Naive thymus-derived CD4-positive, alpha-beta T cell (primary cell): Measurements from ENCODE around the gene EFCAB9. TPM values are rescaled to one million over a fixed set of nuclear protein-coding genes. Genes with fewer than 3 reads are reported as not detected.
"Not testable (repeated sequence)": the region's sequence is repeated elsewhere in the genome, so short reads cannot be mapped to it uniquely, and the experiment has no call there.

Source experiments
- ATAC-seq: fragments of 150-1000 bp; cut with Tn5 transposase; 2 replicates; pipeline ENCODE4 v1.10.0; 2021; ENCODE audit warnings: mild to moderate bottlenecking, moderate library complexity
- CTCF ChIA-PET: fragments of 350-600 bp; sonication (Branson Sonifier 250); formaldehyde crosslinking; loops from one replicate; lab custom pipeline; 2021; ENCODE audit warnings: antibody characterized with exemption; lab: Charles Lee
- POLR2A ChIA-PET: fragments of 350-600 bp; sonication (Branson Sonifier 250); formaldehyde crosslinking; loops from one replicate; lab custom pipeline; 2021; ENCODE audit warnings: antibody characterized with exemption, inconsistent platforms; lab: Charles Lee
- DNase-seq, 9 donors: peaks; one replicate each; pipeline versions ENCODE4 v3.0.0 to v3.0.0-alpha.2; 2020 to 2022; ENCODE audit warnings: mixed read lengths in 1 of 9
- H3K27ac ChIP-seq: one replicate; pipeline ENCODE4 v1.7.0; 2013; ENCODE audit warnings: mild to moderate bottlenecking, low read depth, low read length, moderate library complexity
- H3K27me3 ChIP-seq, 2 donors: one replicate each; pipeline ENCODE4 v1.7.0; 2013; ENCODE audit warnings: low read length in 2 of 2, mild to moderate bottlenecking in 2 of 2, moderate library complexity in 2 of 2; ENCODE audit not compliant: control insufficient read depth in 2 of 2, insufficient read depth in 2 of 2
- H3K36me3 ChIP-seq, 3 experiments: 1 replicate in 2 of 3; 2 replicates in 1 of 3; pipeline ENCODE4 v1.7.0; 2013; ENCODE audit warnings: low read length in 3 of 3, mild to moderate bottlenecking in 3 of 3, moderate library complexity in 1 of 3; ENCODE audit not compliant: insufficient read depth in 3 of 3, control insufficient read depth in 2 of 3
- H3K4me1 ChIP-seq, 2 donors: one replicate each; pipeline ENCODE4 v1.7.0; 2013; ENCODE audit warnings: low read length in 2 of 2, mild to moderate bottlenecking in 2 of 2, moderate library complexity in 1 of 2; ENCODE audit not compliant: control insufficient read depth in 2 of 2, insufficient read depth in 2 of 2
- H3K4me3 ChIP-seq: 2 replicates; pipeline ENCODE4 v1.7.0; 2013; ENCODE audit warnings: mild to moderate bottlenecking, low read length
- H3K9me3 ChIP-seq, 3 experiments: 1 replicate in 2 of 3; 2 replicates in 1 of 3; pipeline ENCODE4 v1.7.0; 2013; ENCODE audit warnings: low read length in 3 of 3; ENCODE audit not compliant: control insufficient read depth in 2 of 3
- H3K27ac Mint-ChIP-seq, 9 donors: one replicate each; pipeline ENCODE4 v1.8.0; 2020 to 2022; ENCODE audit warnings: mixed read lengths in 9 of 9, mild to moderate bottlenecking in 8 of 9, moderate library complexity in 5 of 9, inconsistent platforms in 2 of 9
- H3K27me3 Mint-ChIP-seq, 5 donors: one replicate each; pipeline ENCODE4 v1.8.0; 2021 to 2022; ENCODE audit warnings: mixed read lengths in 5 of 5, mild to moderate bottlenecking in 1 of 5
- H3K36me3 Mint-ChIP-seq, 5 donors: one replicate each; pipeline ENCODE4 v1.8.0; 2020 to 2022; ENCODE audit warnings: mixed read lengths in 5 of 5, mild to moderate bottlenecking in 3 of 5, inconsistent platforms in 1 of 5
- H3K4me1 Mint-ChIP-seq, 7 donors: one replicate each; pipeline ENCODE4 v1.8.0; 2020 to 2022; ENCODE audit warnings: mixed read lengths in 7 of 7, mild to moderate bottlenecking in 3 of 7, inconsistent platforms in 1 of 7
- H3K4me3 Mint-ChIP-seq, 10 donors: one replicate each; pipeline ENCODE4 v1.8.0; 2020 to 2022; ENCODE audit warnings: mild to moderate bottlenecking in 10 of 10, mixed read lengths in 10 of 10, moderate library complexity in 6 of 10, inconsistent platforms in 2 of 10
- H3K9me3 Mint-ChIP-seq, 11 donors: one replicate each; pipeline ENCODE4 v1.8.0; 2020 to 2022; ENCODE audit warnings: mixed read lengths in 11 of 11, mild to moderate bottlenecking in 4 of 11, inconsistent platforms in 1 of 11, moderate library complexity in 1 of 11
- intact Hi-C, 2 donors: fragments of 100-400 bp; cut with micrococcal nuclease; formaldehyde crosslinking; loops; one replicate each; pipeline ENCODE4 v1.15.1; 2023
- polyA plus RNA-seq, 2 donors: library from polyadenylated mRNA; unstranded; fragments of 300-500 nt; fragmentation: Illumina TruSeq; gene quantifications; one replicate each; pipeline ENCODE4 v1.2.3, GENCODE V29; 2021
- total RNA-seq, 6 experiments: library from RNA in 5 of 6; stranded (reverse) in 5 of 6; gene quantifications; 1 replicate in 5 of 6; 2 replicates in 1 of 6; pipeline ENCODE4 v1.2.3 and lab custom pipeline; 2021 to 2026

EFCAB9 gene
- total and polyA plus RNA-seq, 7 experiments from 2014 or later, result not detected

DNA sequence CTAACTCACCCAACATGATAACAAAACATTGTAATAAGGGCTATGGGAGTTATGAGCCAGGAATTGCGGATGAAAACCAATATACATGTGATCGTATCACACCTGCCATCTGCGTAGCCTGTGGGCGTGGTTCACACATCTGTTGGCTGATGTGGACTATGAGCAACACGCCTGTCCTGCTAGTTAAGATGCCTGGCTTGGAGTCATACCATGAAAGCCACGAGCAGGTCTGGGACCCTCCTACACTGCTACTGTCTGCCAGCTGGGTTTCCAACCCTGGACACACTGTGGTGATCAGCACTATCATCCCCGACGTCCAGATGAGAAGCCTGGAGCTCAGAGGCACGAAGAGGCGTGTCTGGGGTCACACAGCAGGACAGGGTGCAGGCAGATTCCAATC, 46.1 kb upstream of the EFCAB9 start:
- Mint-ChIP-seq H3K27me3 (no peaks in the 10 kb centered on the region), H3K9me3 (no peaks in the 10 kb centered on the region), H3K27ac (peak overlapping the region in 8 of 9 donors; percentile 40 to 87 (median 72)), H3K36me3 (peaks cover 6 to 27% (median 13%) of the 10 kb centered on the region in 5 donors), H3K4me1 (peaks cover 65 to 94% (median 77%) of the 10 kb centered on the region in 7 donors), H3K4me3 (peak overlapping the region in 2 of 10 donors; percentile 29 to 31)
- intact Hi-C loops, result no loop called here
- Histone ChIP-seq H3K4me1 (peaks cover 50 to 89% of the 10 kb centered on the region in 2 donors), H3K27ac (peak overlapping the region; percentile 5), H3K4me3 (no peak overlapping the region), H3K9me3 (no peaks in the 10 kb centered on the region), H3K36me3 (peaks cover 4 to 60% (median 11%) of the 10 kb centered on the region in 3 experiments), H3K27me3 (no peaks in the 10 kb centered on the region)
- ChIA-PET POLR2A (no interaction called here), CTCF (interaction anchor here (0.7 to 1.0 kb wide), 2 partner anchors 39 to 41 kb away, joined by 3 read pairs; no protein-coding TSS in a partner anchor)
- no peak for DNase-seq
- ATAC-seq, result no peak

DNA sequence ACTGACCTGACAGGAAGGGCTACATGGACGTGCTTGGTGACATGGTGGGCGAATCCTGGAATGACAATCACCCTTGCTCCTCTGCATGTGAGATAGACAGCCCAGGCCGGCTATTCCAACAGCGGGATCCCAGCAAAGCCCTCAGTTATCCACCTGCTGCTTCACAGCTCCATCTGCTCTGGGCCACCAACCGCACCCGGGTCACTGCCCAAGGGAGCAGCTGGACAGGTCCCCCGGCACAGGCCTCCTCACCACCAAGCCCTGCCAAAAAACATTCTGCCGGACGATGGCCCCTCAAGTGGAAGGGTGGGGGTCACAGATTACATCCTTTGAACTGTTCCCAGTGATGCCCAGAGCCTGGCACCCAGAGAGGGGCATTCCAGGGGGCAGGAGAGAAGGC, 45.6 kb upstream of the EFCAB9 start:
- Mint-ChIP-seq H3K36me3 (peaks cover 6 to 29% (median 17%) of the 10 kb centered on the region in 5 donors), H3K27ac (peak overlapping the region in 4 of 9 donors; percentile 75 to 94 (median 85)), H3K4me1 (peaks cover 60 to 94% (median 78%) of the 10 kb centered on the region in 7 donors), H3K27me3 (no peaks in the 10 kb centered on the region), H3K4me3 (peak overlapping the region in 1 of 10 donors; percentile 59), H3K9me3 (peaks cover 0 to 2% (median 0%) of the 10 kb centered on the region in 11 donors)
- ATAC-seq, result no peak
- Histone ChIP-seq H3K27me3 (no peaks in the 10 kb centered on the region), H3K27ac (peak overlapping the region; percentile 5), H3K9me3 (no peaks in the 10 kb centered on the region), H3K4me1 (peaks cover 49 to 89% of the 10 kb centered on the region in 2 donors), H3K36me3 (peaks cover 7 to 61% (median 15%) of the 10 kb centered on the region in 3 experiments), H3K4me3 (no peak overlapping the region)
- ChIA-PET POLR2A (no interaction called here), CTCF (interaction anchor here (0.7 to 1.0 kb wide), 3 partner anchors 38 to 41 kb away, joined by 3 read pairs; no protein-coding TSS in a partner anchor)
- intact Hi-C loops, result no loop called here
- DNase-seq, result no peak

DNA sequence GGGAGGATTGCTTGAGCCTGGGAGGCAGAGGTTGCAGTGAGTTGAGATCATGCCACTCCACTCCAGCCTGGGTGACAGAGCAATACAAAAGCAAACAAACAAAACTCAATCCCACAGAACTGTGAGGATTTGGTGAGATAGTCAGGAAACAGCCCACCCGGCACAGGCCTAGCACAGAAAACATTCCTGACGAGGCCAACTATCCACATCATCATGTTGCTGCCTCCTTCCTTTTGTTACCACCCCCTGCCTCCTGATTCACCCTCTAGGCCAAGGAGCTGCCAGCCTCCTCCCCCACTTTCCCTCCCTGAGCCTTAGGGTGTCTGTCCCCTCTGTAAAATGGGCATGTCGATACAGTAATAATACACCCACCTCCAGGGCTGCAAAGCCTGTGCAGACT, 44.9 kb upstream of the EFCAB9 start:
- DNase-seq, result no peak
- POLR2A ChIA-PET, result interaction anchor here (4.1 kb wide), 1 partner anchor 25 kb away, joined by 27 read pairs; no protein-coding TSS in a partner anchor
- Histone ChIP-seq H3K36me3 (peaks cover 11 to 60% (median 22%) of the 10 kb centered on the region in 3 experiments), H3K9me3 (no peaks in the 10 kb centered on the region), H3K27me3 (no peaks in the 10 kb centered on the region), H3K4me3 (no peak overlapping the region), H3K27ac (peak overlapping the region; percentile 36), H3K4me1 (peaks cover 48 to 88% of the 10 kb centered on the region in 2 donors)
- Mint-ChIP-seq H3K4me1 (peaks cover 59 to 94% (median 78%) of the 10 kb centered on the region in 7 donors), H3K9me3 (peaks cover 0 to 2% (median 0%) of the 10 kb centered on the region in 11 donors), H3K4me3 (peak overlapping the region in 3 of 10 donors; percentile 21 to 59 (median 41)), H3K27ac (peak overlapping the region in 6 of 9 donors; percentile 64 to 94 (median 85)), H3K36me3 (peaks cover 6 to 33% (median 21%) of the 10 kb centered on the region in 5 donors), H3K27me3 (no peaks in the 10 kb centered on the region)
- intact Hi-C loops, result no loop called here
- CTCF ChIA-PET, result interaction anchor here (1.0 kb wide), 1 partner anchor 40 kb away, joined by 3 read pairs; no protein-coding TSS in a partner anchor
- no peak for ATAC-seq

DNA sequence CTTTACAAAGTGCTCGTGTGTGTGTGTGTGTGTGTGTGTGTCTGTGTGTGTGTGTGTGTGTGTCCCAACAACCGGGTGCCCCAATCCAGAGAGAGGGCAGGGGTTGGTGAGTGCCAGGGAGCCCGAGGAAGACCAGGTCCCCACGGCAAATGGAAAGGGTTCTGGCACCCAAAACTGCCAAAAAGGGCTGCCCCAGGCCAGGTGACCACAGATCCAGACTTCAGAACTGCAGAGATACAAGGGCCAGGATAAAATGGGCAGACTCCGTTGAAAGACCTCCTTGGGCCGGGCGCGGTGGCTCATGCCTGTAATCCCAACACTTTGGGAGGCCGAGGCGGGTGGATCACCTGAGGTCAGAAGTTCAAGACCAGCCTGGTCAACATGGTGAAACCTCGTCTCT, 44.5 kb upstream of the EFCAB9 start:
- Histone ChIP-seq H3K4me1 (peaks cover 47 to 88% of the 10 kb centered on the region in 2 donors), H3K27ac (peak overlapping the region; percentile 36), H3K36me3 (peaks cover 15 to 60% (median 26%) of the 10 kb centered on the region in 3 experiments)
- Mint-ChIP-seq H3K4me3 (peak overlapping the region in 3 of 10 donors; percentile 21 to 73 (median 41)), H3K4me1 (peaks cover 59 to 94% (median 78%) of the 10 kb centered on the region in 7 donors), H3K36me3 (peaks cover 6 to 37% (median 25%) of the 10 kb centered on the region in 5 donors), H3K27ac (peak overlapping the region in 8 of 9 donors; percentile 23 to 94 (median 79))
- DNase-seq, H3K4me3 ChIP-seq, H3K27me3 ChIP-seq, H3K9me3 ChIP-seq, intact Hi-C loops, H3K27me3 Mint-ChIP-seq, H3K9me3 Mint-ChIP-seq, ATAC-seq: not testable (repeated sequence)
- ChIA-PET POLR2A (interaction anchor here (4.1 kb wide), 1 partner anchor 25 kb away, joined by 27 read pairs; no protein-coding TSS in a partner anchor), CTCF (interaction anchor here (1.0 kb wide), 1 partner anchor 39 kb away, joined by 3 read pairs; no protein-coding TSS in a partner anchor)

DNA sequence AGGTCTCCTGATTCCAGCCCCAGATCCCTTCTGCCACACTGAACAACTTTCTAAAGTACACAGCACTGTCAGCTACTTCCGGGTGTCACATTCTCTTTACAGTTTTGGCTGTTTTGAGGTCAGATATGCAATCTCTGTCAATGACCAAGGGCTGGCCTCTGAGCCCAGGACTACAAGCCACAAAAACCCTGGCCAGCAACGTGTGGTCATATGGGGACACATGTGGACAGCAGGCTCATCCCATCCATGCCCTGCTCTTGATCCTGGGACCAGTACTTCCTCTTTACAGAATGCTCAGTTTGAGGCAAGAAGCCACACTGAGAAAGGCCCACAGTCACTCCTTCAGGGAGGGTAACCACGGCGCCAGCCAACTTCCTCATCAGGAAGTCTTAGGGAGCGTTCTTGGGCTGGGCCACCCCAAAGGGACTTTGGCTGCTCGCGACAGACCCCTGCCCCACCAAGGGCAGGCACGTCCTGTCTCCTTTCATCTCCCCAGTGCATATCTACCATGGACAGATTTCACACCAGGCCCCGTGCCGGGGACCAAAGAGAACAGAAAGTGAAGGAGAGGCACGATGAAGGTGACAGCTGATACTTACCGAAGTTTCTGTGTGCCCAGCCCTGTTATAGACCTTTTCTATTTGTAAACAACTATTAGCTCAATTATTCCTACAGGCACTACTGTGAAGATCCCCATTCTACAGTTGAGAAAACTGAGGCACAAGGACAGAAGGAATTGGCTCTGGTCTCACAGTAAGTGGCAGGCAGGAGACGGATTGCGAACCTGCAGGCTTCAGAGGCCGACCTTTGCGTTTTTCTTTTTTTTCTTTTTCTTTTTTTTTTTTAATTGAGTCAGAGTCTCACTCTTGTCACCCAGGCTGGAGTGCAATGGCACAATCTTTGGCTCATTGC, 43.2 kb upstream of the EFCAB9 start:
- Mint-ChIP-seq H3K4me1 (peaks cover 55 to 88% (median 75%) of the 10 kb centered on the region in 7 donors), H3K27me3 (no peaks in the 10 kb centered on the region), H3K4me3 (peak overlapping the region; percentile 41 to 84 (median 75)), H3K36me3 (peaks cover 6 to 43% (median 31%) of the 10 kb centered on the region in 5 donors), H3K27ac (peak overlapping the region; percentile 84 to 95 (median 91)), H3K9me3 (peaks cover 0 to 2% (median 0%) of the 10 kb centered on the region in 11 donors)
- peak in 5 of 9 donors; percentile 16 to 33 (median 24) for DNase-seq
- intact Hi-C loops, result loop anchor here (1.0 to 2.0 kb wide), 6 partner anchors 24 to 40 kb away; partner anchors contain the start of gene STK10 (in 2 of the 2)
- Histone ChIP-seq H3K9me3 (no peaks in the 10 kb centered on the region), H3K36me3 (peaks cover 17 to 71% (median 30%) of the 10 kb centered on the region in 3 experiments), H3K4me1 (peaks cover 40 to 78% of the 10 kb centered on the region in 2 donors), H3K27ac (peak overlapping the region; percentile 73), H3K27me3 (no peaks in the 10 kb centered on the region), H3K4me3 (peak overlapping the region; percentile 15)
- ChIA-PET CTCF (interaction anchor here (0.9 to 2.0 kb wide), 3 partner anchors 22 to 41 kb away, joined by 3 to 5 read pairs (median 5); no protein-coding TSS in a partner anchor), POLR2A (interaction anchor here (0.7 to 4.1 kb wide), 5 partner anchors 16 to 93 kb away, joined by 3 to 27 read pairs (median 4); no protein-coding TSS in a partner anchor)
- peak; percentile 83 for ATAC-seq
